H1 (cell line): ENCODE data around the gene CFAP65.

ENCODE experiments used
- EP300 ChIP-seq, 2 experiments: IDR thresholded peaks; 1 replicate in 1 of 2; 2 replicates in 1 of 2; pipeline ENCODE4 v1.6.1; 2011 to 2012; ENCODE audit warnings: low read depth in 2 of 2, low read length in 2 of 2, mild to moderate bottlenecking in 2 of 2, borderline replicate concordance in 1 of 2, inconsistent platforms in 1 of 2, moderate library complexity in 1 of 2
- GABPA ChIP-seq: IDR thresholded peaks from 2 replicates; pipeline ENCODE4 v1.6.1; 2011; ENCODE audit warnings: mild to moderate bottlenecking, low read length, moderate library complexity, borderline replicate concordance; ENCODE audit not compliant: insufficient read depth
- KDM5A ChIP-seq: fragments of 200-600 bp; IDR thresholded peaks from 2 replicates; pipeline ENCODE4 v1.7.1; 2012; ENCODE audit warnings: mild to moderate bottlenecking, low read length, inconsistent platforms, mixed read lengths
- POLR2A ChIP-seq, 2 experiments: IDR thresholded peaks; 1 replicate in 1 of 2; 2 replicates in 1 of 2; pipeline ENCODE4 v1.6.1; 2011; ENCODE audit warnings: low read depth in 2 of 2, low read length in 2 of 2, mild to moderate bottlenecking in 2 of 2; ENCODE audit errors: control extremely low read depth in 1 of 2
- TF ChIP-seq, protein P1 (sequence below), 3 experiments: IDR thresholded peaks; 1 replicate in 2 of 3; 2 replicates in 1 of 3; pipeline versions ENCODE4 v1.5.1 to v1.6.1; 2011; ENCODE audit warnings: low read length in 3 of 3, mild to moderate bottlenecking in 3 of 3, inconsistent platforms in 2 of 3, low read depth in 1 of 3, moderate library complexity in 1 of 3; ENCODE audit not compliant: insufficient read depth in 1 of 3; ENCODE audit errors: control extremely low read depth in 1 of 3

GRCh38 chr2:219049282-219049681, 8.0 kb upstream of the CFAP65 start:
- no peak for TF ChIP-seq KDM5A
- no peak for TF ChIP-seq POLR2A (IDR thresholded peaks at IDR 0.05; ENCODE audit: control extremely low read depth in 1 of 2, low read depth in 2 of 2, low read length in 2 of 2)
- TF ChIP-seq, protein P1, sequence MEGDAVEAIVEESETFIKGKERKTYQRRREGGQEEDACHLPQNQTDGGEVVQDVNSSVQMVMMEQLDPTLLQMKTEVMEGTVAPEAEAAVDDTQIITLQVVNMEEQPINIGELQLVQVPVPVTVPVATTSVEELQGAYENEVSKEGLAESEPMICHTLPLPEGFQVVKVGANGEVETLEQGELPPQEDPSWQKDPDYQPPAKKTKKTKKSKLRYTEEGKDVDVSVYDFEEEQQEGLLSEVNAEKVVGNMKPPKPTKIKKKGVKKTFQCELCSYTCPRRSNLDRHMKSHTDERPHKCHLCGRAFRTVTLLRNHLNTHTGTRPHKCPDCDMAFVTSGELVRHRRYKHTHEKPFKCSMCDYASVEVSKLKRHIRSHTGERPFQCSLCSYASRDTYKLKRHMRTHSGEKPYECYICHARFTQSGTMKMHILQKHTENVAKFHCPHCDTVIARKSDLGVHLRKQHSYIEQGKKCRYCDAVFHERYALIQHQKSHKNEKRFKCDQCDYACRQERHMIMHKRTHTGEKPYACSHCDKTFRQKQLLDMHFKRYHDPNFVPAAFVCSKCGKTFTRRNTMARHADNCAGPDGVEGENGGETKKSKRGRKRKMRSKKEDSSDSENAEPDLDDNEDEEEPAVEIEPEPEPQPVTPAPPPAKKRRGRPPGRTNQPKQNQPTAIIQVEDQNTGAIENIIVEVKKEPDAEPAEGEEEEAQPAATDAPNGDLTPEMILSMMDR (IDR thresholded peaks at IDR 0.05; ENCODE audit: control extremely low read depth in 1 of 3, insufficient read depth in 1 of 3, low read depth in 1 of 3, low read length in 3 of 3): no peak
- TF ChIP-seq EP300 (IDR thresholded peaks at IDR 0.05; ENCODE audit: borderline replicate concordance in 1 of 2, low read depth in 2 of 2, low read length in 2 of 2): no peak
- no peak for TF ChIP-seq GABPA
